ENCODE data around the gene PIAS4. TPM values are rescaled to one million over a fixed set of nuclear protein-coding genes. Genes with fewer than 3 reads are reported as not detected.
"Not testable (repeated sequence)": the region's sequence is repeated elsewhere in the genome, so short reads cannot be mapped to it uniquely, and the experiment has no call there.

Gene PIAS4
- total and polyA plus RNA-seq, 8 donors, result 20.9 to 29.9 (median 24.2) TPM

- Histone ChIP-seq H3K27ac (no peak overlapping the region), H3K27me3 (no peaks in the 10 kb centered on the region), H3K4me3 (peak overlapping the region in 1 of 2 donors; percentile 94), H3K36me3 (peaks cover 0 to 16% of the 10 kb centered on the region in 2 donors), H3K9me3 (no peaks in the 10 kb centered on the region), H3K4me1 (peaks cover 20 to 47% of the 10 kb centered on the region in 2 donors)
- DNase-seq (peak in 3 of 4 donors; percentile 90 to 96 (median 93)), ATAC-seq (peak; percentile 63)
- peak; percentile 85 to 96 for TF ChIP-seq CTCF (IDR thresholded peaks at IDR 0.05)
- intact Hi-C loops (cut with DNase I), result no loop called here
Measured at GRCh38 chr19:3987619-3988371, 19.7 kb upstream of the PIAS4 start.

- no peak overlapping the region for H3K27ac ChIP-seq
- no peaks in the 10 kb centered on the region for H3K36me3 ChIP-seq
- ATAC-seq (no peak), DNase-seq (no peak)
- no peaks in the 10 kb centered on the region for H3K9me3 ChIP-seq
- H3K4me3 ChIP-seq, result no peak overlapping the region
- intact Hi-C loops (cut with DNase I), result no loop called here
- peaks cover 14 to 26% of the 10 kb centered on the region in 2 donors for H3K4me1 ChIP-seq
- H3K27me3 ChIP-seq, result no peaks in the 10 kb centered on the region
- no peak for TF ChIP-seq CTCF (IDR thresholded peaks at IDR 0.05)
Measured at GRCh38 chr19:3990815-3991117, 16.8 kb upstream of the PIAS4 start.

GRCh38 chr19:3995607-3996006, 11.9 kb upstream of the PIAS4 start:
- TF ChIP-seq CTCF (IDR thresholded peaks at IDR 0.05), result no peak
- ATAC-seq (no peak), DNase-seq (no peak)
- no peak overlapping the region for H3K27ac ChIP-seq
- no peaks in the 10 kb centered on the region for H3K27me3 ChIP-seq
- no peak overlapping the region for H3K4me3 ChIP-seq
- H3K4me1 ChIP-seq, result no peaks in the 10 kb centered on the region
- no peaks in the 10 kb centered on the region for H3K36me3 ChIP-seq
- intact Hi-C loops (cut with DNase I), result no loop called here
- no peaks in the 10 kb centered on the region for H3K9me3 ChIP-seq

- intact Hi-C loops (cut with DNase I); H3K27me3 ChIP-seq; H3K4me1 ChIP-seq; ATAC-seq; H3K4me3 ChIP-seq; H3K36me3 ChIP-seq; H3K9me3 ChIP-seq; H3K27ac ChIP-seq: not testable (repeated sequence)
- DNase-seq, result peak in 1 of 4 donors; percentile 55
Measured at GRCh38 chr19:3998667-3999412, 8.7 kb upstream of the PIAS4 start.

GRCh38 chr19:4000798-4001197, 6.7 kb upstream of the PIAS4 start:
- H3K27ac ChIP-seq; ATAC-seq; intact Hi-C loops (cut with DNase I); DNase-seq; H3K9me3 ChIP-seq; H3K36me3 ChIP-seq; H3K27me3 ChIP-seq; H3K4me1 ChIP-seq; H3K4me3 ChIP-seq: not testable (repeated sequence)

- H3K36me3 ChIP-seq; ATAC-seq; H3K27me3 ChIP-seq; H3K4me3 ChIP-seq; H3K27ac ChIP-seq; DNase-seq; H3K9me3 ChIP-seq; intact Hi-C loops (cut with DNase I): not testable (repeated sequence)
- peaks cover 11 to 36% of the 10 kb centered on the region in 2 donors for H3K4me1 ChIP-seq
Measured at GRCh38 chr19:4005436-4005835, 2.1 kb upstream of the PIAS4 start.
